Suprapubic skin (tissue), 3 donors: Measurements from ENCODE around the gene FAM131A.

ENCODE experiments used
- CTCF ChIP-seq, 2 donors: fragments of 200-600 bp in 1 of 2; fragments of 450-650 bp in 1 of 2; sonication (generic) in 1 of 2; IDR thresholded peaks; one replicate each; pipeline ENCODE4 v1.5.1; 2016 to 2019; ENCODE audit warnings: antibody characterized with exemption in 2 of 2, mild to moderate bottlenecking in 1 of 2, moderate library complexity in 1 of 2
- POLR2AphosphoS5 ChIP-seq, 3 donors: sonication (generic); formaldehyde crosslinking; IDR thresholded peaks; one replicate each; pipeline ENCODE4 v1.6.1; 2017; ENCODE audit warnings: antibody characterized with exemption in 3 of 3

GRCh38 chr3:184332370-184333090 lies 4.9 kb upstream of the FAM131A start:
- TF ChIP-seq CTCF (IDR thresholded peaks at IDR 0.05) (no peak), POLR2AphosphoS5 (IDR thresholded peaks at IDR 0.05) (no peak)
